ENCODE data around the gene EMX1. TPM values are rescaled to one million over a fixed set of nuclear protein-coding genes. Genes with fewer than 3 reads are reported as not detected.

The EMX1 gene
- total RNA-seq, 2 donors from 2014 or later: not detected

- peak overlapping the region; percentile 50 for H3K4me3 Mint-ChIP-seq
- no peaks in the 10 kb centered on the region for H3K9me3 Mint-ChIP-seq
- H3K36me3 Mint-ChIP-seq (ENCODE audit: low read depth): peaks cover 4% of the 10 kb centered on the region
- H3K4me1 Mint-ChIP-seq: peaks cover 5% of the 10 kb centered on the region
- peaks cover 57% of the 10 kb centered on the region for H3K27me3 Mint-ChIP-seq
- ATAC-seq (replicated peaks): no peak
- H3K27ac Mint-ChIP-seq: no peak overlapping the region
Observed at GRCh38 chr2:72915320-72915906, 1.9 kb upstream of the EMX1 start.

GRCh38 chr2:72915907-72916742 is 1.2 kb upstream of the EMX1 start:
- Mint-ChIP-seq H3K36me3 (ENCODE audit: low read depth) (peaks cover 4% of the 10 kb centered on the region), H3K4me3 (peak overlapping the region; percentile 71), H3K9me3 (no peaks in the 10 kb centered on the region), H3K4me1 (peaks cover 5% of the 10 kb centered on the region), H3K27ac (no peak overlapping the region), H3K27me3 (peaks cover 58% of the 10 kb centered on the region)
- peak; percentile 25 for ATAC-seq (replicated peaks)

GRCh38 chr2:72916743-72917137 is 579 bp upstream of the EMX1 start:
- no peaks in the 10 kb centered on the region for H3K9me3 Mint-ChIP-seq
- no peak for ATAC-seq (replicated peaks)
- peaks cover 4% of the 10 kb centered on the region for H3K36me3 Mint-ChIP-seq (ENCODE audit: low read depth)
- peaks cover 58% of the 10 kb centered on the region for H3K27me3 Mint-ChIP-seq
- H3K4me3 Mint-ChIP-seq: peak overlapping the region; percentile 71
- no peak overlapping the region for H3K27ac Mint-ChIP-seq
- H3K4me1 Mint-ChIP-seq: peaks cover 5% of the 10 kb centered on the region

GRCh38 chr2:72917877-72918553 is 696 bp downstream of the EMX1 start:
- Mint-ChIP-seq H3K4me1 (peaks cover 5% of the 10 kb centered on the region), H3K27ac (no peak overlapping the region), H3K4me3 (peak overlapping the region; percentile 48), H3K27me3 (peaks cover 60% of the 10 kb centered on the region), H3K9me3 (no peaks in the 10 kb centered on the region), H3K36me3 (ENCODE audit: low read depth) (peaks cover 4% of the 10 kb centered on the region)
- ATAC-seq (replicated peaks): peak; percentile 33

- H3K27me3 Mint-ChIP-seq: peaks cover 55% of the 10 kb centered on the region
- peak overlapping the region; percentile 21 for H3K4me3 Mint-ChIP-seq
- no peak overlapping the region for H3K27ac Mint-ChIP-seq
- H3K4me1 Mint-ChIP-seq: peaks cover 1% of the 10 kb centered on the region
- H3K9me3 Mint-ChIP-seq: no peaks in the 10 kb centered on the region
- H3K36me3 Mint-ChIP-seq (ENCODE audit: low read depth): peaks cover 4% of the 10 kb centered on the region
- ATAC-seq (replicated peaks): no peak
Observed at GRCh38 chr2:72919414-72920317, 2.3 kb downstream of the EMX1 start.

- no peaks in the 10 kb centered on the region for H3K4me1 Mint-ChIP-seq
- H3K4me3 Mint-ChIP-seq: peak overlapping the region; percentile 22
- H3K27me3 Mint-ChIP-seq: peaks cover 53% of the 10 kb centered on the region
- no peak overlapping the region for H3K27ac Mint-ChIP-seq
- H3K9me3 Mint-ChIP-seq: no peaks in the 10 kb centered on the region
- no peak for ATAC-seq (replicated peaks)
- peaks cover 4% of the 10 kb centered on the region for H3K36me3 Mint-ChIP-seq (ENCODE audit: low read depth)
Observed at GRCh38 chr2:72920318-72921087, 3.2 kb downstream of the EMX1 start.

GRCh38 chr2:72921088-72921851 is 4.0 kb downstream of the EMX1 start:
- H3K4me1 Mint-ChIP-seq: no peaks in the 10 kb centered on the region
- H3K36me3 Mint-ChIP-seq (ENCODE audit: low read depth): peaks cover 4% of the 10 kb centered on the region
- H3K4me3 Mint-ChIP-seq: no peak overlapping the region
- no peak overlapping the region for H3K27ac Mint-ChIP-seq
- peaks cover 53% of the 10 kb centered on the region for H3K27me3 Mint-ChIP-seq
- no peak for ATAC-seq (replicated peaks)
- H3K9me3 Mint-ChIP-seq: no peaks in the 10 kb centered on the region

- H3K4me3 Mint-ChIP-seq: no peak overlapping the region
- no peaks in the 10 kb centered on the region for H3K4me1 Mint-ChIP-seq
- H3K27ac Mint-ChIP-seq: no peak overlapping the region
- H3K9me3 Mint-ChIP-seq: no peaks in the 10 kb centered on the region
- peaks cover 3% of the 10 kb centered on the region for H3K36me3 Mint-ChIP-seq (ENCODE audit: low read depth)
- ATAC-seq (replicated peaks): no peak
- peaks cover 52% of the 10 kb centered on the region for H3K27me3 Mint-ChIP-seq
Observed at GRCh38 chr2:72921853-72922252, 4.5 kb downstream of the EMX1 start.

- Mint-ChIP-seq H3K27me3 (peaks cover 46% of the 10 kb centered on the region), H3K27ac (no peak overlapping the region), H3K4me1 (no peaks in the 10 kb centered on the region), H3K36me3 (ENCODE audit: low read depth) (no peaks in the 10 kb centered on the region), H3K9me3 (no peaks in the 10 kb centered on the region), H3K4me3 (no peak overlapping the region)
- ATAC-seq (replicated peaks): no peak
Observed at GRCh38 chr2:72923833-72924352, 6.6 kb downstream of the EMX1 start.

GRCh38 chr2:72924353-72925240 is 7.3 kb downstream of the EMX1 start:
- Mint-ChIP-seq H3K36me3 (ENCODE audit: low read depth) (no peaks in the 10 kb centered on the region), H3K4me1 (no peaks in the 10 kb centered on the region), H3K4me3 (no peak overlapping the region), H3K27ac (no peak overlapping the region), H3K27me3 (peaks cover 40% of the 10 kb centered on the region), H3K9me3 (no peaks in the 10 kb centered on the region)
- ATAC-seq (replicated peaks): no peak

- no peak for ATAC-seq (replicated peaks)
- Mint-ChIP-seq H3K4me1 (no peaks in the 10 kb centered on the region), H3K27ac (no peak overlapping the region), H3K27me3 (peaks cover 39% of the 10 kb centered on the region), H3K36me3 (ENCODE audit: low read depth) (no peaks in the 10 kb centered on the region), H3K9me3 (no peaks in the 10 kb centered on the region), H3K4me3 (no peak overlapping the region)
Observed at GRCh38 chr2:72925328-72925943, 8.1 kb downstream of the EMX1 start.

- no peaks in the 10 kb centered on the region for H3K36me3 Mint-ChIP-seq (ENCODE audit: low read depth)
- no peaks in the 10 kb centered on the region for H3K4me1 Mint-ChIP-seq
- H3K4me3 Mint-ChIP-seq: no peak overlapping the region
- no peak overlapping the region for H3K27ac Mint-ChIP-seq
- H3K9me3 Mint-ChIP-seq: no peaks in the 10 kb centered on the region
- no peak for ATAC-seq (replicated peaks)
- peaks cover 39% of the 10 kb centered on the region for H3K27me3 Mint-ChIP-seq
Observed at GRCh38 chr2:72926368-72926767, 9.0 kb downstream of the EMX1 start.
